Activated CD4-positive, alpha-beta T cell treated with anti-CD3 and anti-CD28 coated beads, Interleukin-2, Interleukin-6, amounts not matched to agents 100 ng/mL and 50 ng/mL, durations not matched to agents 16 hours and 8 hours (primary cell): ENCODE measurements around the gene FIGNL2.
A peak's percentile ranks its signal among the peaks of the same experiment; 100 is the strongest.

Source experiments
- DNase-seq: peaks from one replicate; pipeline ENCODE4 v3.0.0-alpha.2; 2020

FIGNL2 gene

GRCh38 chr12:51852404-51853137, 4.1 kb upstream of the FIGNL2 start:
- DNase-seq: no peak

- DNase-seq: no peak
Measured at GRCh38 chr12:51851413-51852124, 3.1 kb upstream of the FIGNL2 start.

- DNase-seq: no peak
Measured at GRCh38 chr12:51850965-51851299, 2.4 kb upstream of the FIGNL2 start.

- no peak for DNase-seq
Measured at GRCh38 chr12:51850081-51850964, 1.8 kb upstream of the FIGNL2 start.

DNA sequence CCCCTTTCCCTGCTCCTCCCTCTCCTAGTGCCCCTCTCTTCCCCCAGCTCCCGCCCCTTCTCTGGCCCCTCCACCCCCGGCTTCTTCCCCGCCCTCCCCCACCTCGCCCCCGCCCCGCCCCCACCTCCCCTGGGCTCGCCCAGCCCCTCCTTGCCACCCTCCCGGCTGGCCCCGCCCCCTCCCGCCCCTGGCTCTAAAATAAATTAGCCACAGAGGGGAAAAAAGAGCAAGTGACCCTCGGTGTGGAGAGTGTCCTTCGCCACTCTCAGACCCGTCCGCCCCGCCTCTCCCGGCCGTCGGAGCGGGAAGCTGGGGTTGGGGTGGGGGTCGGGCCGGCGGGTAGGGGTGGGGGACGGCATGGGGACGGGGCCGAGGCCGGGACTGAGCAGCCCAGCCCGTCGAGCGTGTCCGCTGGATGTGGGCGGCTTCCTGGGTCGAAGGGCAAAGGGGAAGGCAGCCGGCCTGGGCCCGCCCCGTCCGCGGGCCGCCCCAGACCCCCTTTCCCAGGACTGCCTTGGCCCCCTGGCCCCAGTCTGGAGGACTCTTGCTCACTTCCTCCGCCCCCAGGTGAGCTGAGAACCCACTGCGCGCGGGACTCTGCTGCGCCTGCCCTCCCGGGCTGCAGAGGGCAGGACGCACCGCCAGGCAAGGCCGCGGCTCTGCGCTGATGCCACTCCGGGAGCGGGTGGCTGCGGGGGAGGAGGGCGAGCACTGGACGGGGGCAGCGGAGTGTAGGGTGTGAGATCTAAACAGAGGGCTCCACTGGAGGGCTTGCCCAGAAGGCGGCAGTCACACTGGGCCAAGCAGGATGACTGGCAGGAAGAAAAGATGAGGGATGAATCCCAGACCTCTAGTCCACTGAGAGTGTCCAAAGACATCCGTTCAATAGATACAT, 570 bp upstream of the FIGNL2 start:
- DNase-seq: no peak

GRCh38 chr12:51847643-51848325, 734 bp downstream of the FIGNL2 start:
- DNase-seq: no peak

DNA sequence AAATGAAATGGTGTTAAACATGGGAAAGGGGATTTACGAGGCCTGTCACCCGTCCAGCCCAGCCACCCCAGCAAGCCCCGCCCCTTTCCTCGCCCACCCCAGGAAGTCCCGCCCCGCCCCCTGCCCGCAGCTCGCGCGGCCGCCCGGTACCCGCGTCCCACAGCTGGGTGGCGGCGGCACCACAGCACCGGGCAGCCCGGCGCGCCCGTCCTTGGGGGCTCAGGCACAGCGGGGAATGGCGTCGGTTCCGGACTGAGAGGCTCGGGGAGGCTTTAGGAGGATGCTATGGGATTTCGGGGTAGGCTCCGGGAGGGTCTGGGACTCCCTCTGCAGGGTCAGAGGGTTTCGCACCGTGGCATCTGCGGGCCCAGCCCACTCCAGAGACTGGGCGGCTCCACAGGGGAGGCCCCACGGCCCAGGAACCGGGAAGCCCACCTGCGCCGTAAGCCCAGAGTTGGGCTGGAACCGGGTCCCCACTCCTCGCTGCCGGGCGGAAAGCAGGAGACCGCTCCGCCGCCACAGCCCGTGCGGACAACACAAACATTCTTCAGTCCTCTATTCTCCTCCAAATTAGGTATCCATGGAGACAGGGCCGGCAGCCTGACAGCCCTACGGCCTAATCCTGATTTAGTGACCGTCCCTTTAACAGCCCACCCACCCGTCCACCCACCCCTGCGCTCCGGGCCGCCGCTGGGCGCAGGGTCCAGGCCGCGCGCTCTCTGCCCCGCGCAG, 1.4 kb downstream of the FIGNL2 start:
- DNase-seq: peak; percentile 31

DNA sequence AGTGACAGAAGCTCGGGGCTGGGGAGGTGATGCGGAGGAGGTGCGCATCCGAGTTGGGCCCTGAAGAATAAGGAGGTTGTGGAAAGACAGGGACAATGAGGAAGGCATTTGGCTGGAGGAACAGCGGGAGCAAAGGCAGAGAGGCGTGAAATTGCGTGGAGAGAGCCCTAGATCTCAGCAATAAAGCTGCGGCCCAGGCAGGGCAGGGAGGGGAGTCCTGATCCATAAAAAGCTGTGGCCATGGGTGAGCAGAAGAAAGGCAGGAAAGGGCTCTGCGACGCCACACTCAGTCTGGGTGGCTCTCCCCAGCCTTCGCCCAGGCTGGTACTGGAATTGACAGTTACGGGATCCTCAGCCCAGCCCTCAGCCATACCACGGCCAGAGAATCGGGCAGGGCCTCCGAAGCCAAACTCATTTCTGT, 2.2 kb downstream of the FIGNL2 start:
- no peak for DNase-seq

GRCh38 chr12:51845482-51845881, 3.0 kb downstream of the FIGNL2 start:
- no peak for DNase-seq

DNA sequence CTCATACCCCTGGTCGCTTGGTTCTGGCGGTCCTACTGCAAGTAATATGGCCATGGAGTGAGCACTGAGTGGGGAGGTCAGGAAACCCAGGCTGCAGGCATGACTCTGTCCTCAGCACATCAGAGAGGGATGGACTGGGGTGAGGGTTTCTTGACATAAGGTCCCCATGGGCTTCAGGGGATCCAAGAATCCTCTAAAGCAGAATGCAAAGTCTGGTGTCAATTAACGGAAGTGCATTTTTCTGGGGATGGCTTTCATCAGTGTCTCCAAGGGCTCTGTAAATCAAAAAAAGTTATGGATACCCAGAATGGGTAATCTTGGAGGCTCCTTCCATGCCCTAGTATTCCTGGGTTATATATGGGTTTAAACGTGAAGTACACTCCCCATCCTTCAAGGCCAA, 3.7 kb downstream of the FIGNL2 start:
- DNase-seq: no peak

GRCh38 chr12:51841727-51842126, 6.8 kb downstream of the FIGNL2 start:
- no peak for DNase-seq

GRCh38 chr12:51840966-51841365, 7.6 kb downstream of the FIGNL2 start:
- no peak for DNase-seq

DNA sequence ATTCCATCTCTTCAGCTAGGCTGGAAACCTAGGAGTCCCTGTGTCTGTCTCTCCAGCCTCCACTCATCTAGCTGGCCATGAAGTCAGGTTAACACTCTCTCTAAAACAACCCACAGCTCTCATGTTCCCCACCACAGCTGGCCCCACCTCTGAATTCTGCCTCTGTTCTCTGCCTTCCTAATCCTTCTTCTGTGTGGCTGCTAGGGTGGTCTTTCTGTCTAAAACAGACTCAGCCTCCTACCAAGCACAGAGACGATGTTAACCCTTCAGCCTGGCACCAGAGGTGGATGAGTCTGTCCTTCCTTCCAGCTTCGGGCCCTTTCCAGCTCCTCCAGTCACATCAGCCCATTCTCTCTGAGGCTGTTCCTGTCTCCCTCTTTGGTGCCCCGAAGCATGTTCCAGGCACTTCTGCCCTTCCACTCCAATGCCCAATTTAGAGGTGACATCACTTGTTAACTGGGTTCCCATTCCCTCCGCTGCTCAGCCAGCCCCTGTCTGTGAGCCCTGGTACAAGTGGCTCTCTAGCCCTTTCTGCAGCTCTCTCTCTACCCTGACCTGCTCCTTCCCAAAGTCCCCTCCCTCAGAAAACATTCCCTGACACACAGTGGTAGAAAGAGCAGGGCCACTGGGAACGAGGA, 9.1 kb downstream of the FIGNL2 start:
- no peak for DNase-seq

DNA sequence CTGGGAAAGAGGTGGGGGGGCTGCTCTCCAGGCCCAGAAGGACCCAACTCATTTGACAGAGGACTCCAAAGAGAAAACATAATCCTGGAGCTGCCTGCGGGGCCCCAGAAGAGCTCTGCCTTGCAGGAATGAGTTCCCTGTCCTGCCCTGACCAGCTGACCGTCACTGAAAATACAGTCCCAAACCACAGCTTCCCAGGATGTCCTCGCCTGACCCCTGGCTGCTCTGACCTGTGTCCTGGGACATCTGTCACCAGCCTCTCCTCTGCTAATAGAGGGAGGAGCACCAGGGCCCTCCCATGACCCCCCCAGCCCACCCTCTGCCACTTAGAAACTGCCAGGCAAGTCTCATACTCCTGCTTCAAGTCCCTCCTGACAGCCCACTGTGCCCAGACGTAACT, 9.8 kb downstream of the FIGNL2 start:
- DNase-seq: no peak

GRCh38 chr12:51838036-51838435, 10.5 kb downstream of the FIGNL2 start:
- DNase-seq: no peak

DNA sequence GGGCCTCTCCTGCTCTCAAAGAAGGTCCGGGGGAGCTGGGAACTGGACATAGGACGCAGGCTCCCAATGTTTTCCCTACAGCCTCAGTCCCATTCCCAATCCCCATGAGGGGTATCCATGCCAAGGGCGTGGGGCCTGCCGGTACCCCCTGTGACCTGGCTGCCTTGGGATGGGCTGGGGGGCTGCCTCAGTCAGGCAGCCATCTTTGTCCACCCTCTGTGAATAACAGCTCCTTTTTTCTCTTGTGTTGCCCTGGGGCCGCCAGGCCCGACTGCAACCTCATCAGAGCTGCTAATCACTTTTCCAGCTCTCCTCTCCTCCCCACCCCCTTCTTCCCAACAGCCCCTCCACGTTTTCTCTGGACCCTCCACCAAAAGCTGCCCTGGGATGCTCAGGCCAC, 11.2 kb downstream of the FIGNL2 start:
- no peak for DNase-seq

GRCh38 chr12:51836827-51837173, 11.7 kb downstream of the FIGNL2 start:
- DNase-seq: no peak

DNA sequence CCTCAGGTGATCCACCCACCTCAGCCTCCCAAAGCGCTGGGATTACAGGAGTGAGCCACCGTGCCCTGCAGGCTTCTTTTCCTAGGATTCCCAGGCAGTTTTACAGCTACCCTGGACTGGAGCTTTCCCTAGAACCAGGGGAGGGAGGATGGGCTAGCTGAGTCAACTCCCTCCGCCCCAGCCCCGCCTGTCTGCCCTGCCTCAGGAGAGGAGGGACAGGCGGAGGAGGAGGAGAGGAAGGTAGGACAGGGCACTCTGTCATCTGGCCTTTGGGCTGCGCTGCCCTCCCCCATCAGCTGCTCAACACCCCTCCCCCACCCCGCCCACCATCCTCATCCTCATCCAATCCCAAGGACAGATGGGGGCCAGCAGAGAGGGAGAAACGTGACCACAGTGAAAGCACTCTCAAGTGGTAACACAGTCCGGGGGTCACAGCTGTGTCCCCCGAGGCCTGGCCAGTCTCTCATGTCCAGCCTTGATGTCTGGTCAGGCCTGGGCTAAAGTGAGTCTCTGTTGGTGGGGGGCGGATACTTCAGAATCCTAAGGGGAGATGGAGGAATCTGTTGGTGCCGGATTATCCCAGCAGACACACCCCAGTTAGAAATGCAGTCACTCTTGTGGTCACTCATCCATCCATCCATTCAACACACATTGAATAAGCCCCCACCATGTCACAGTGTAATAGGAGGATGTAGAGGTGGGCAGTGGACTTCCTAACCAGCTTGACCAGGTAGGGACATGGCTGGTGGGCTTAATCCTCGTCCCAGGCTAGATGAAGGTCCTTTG, 12.3 kb downstream of the FIGNL2 start:
- no peak for DNase-seq

DNA sequence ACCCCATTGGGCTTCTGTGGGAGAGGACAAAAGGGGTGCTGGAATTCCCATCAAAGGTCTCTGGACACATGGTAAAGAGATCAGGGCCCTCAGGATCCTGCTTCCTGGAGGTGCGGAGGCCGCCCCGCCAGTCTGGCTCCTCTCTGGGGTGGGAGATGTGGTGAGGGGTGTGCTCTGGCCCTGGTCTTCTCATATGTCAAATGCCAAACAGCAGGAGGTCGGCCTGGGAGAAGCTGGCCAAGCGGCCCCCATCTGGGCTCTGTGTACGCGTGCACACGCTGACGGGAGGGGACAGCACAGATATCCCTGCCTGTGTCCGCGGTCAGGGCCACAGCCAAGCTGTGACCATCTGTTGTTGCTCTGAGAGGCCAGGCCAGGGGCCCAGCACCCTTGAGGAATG, 14.1 kb downstream of the FIGNL2 start:
- DNase-seq: no peak
